ENCODE measurements around the gene PRR4.

Gene PRR4

GRCh38 chr12:10801741-10802140 is 47.5 kb downstream of the PRR4 start:
- no peak for DNase-seq (ENCODE audit: low spot score)
